Adrenal gland (tissue), 12 donors: ENCODE results near the gene MAP7D1. TPM values are rescaled to one million over a fixed set of nuclear protein-coding genes. Genes with fewer than 3 reads are reported as not detected.

Experiments
- DNase-seq, 7 donors: peaks; one replicate each; pipeline ENCODE4 v3.0.0-alpha.2; 2019 to 2020
- H3K27ac ChIP-seq, 5 donors: fragments of 200-600 bp; sonication (generic) in 4 of 5; 1 replicate in 3 of 5; 2 replicates in 2 of 5; pipeline versions ENCODE4 v1.5.1 to v1.8.0; 2016 to 2020; ENCODE audit warnings: mild to moderate bottlenecking in 1 of 5
- H3K27me3 ChIP-seq: fragments of 200-600 bp; 2 replicates; pipeline ENCODE4 v1.8.0; 2021
- H3K36me3 ChIP-seq, 2 donors: fragments of 200-600 bp; replicated peaks in 1 of 2; 1 replicate in 1 of 2; 2 replicates in 1 of 2; pipeline versions ENCODE4 v1.5.1 to v1.8.0; 2018 to 2022
- H3K4me1 ChIP-seq, 2 donors: fragments of 200-600 bp; replicated peaks in 1 of 2; 1 replicate in 1 of 2; 2 replicates in 1 of 2; pipeline versions ENCODE4 v1.5.1 to v1.8.0; 2018 to 2021
- H3K4me3 ChIP-seq, 4 donors: fragments of 200-600 bp; sonication (generic) in 3 of 4; one replicate each; pipeline ENCODE4 v1.5.1; 2016 to 2018
- H3K9me3 ChIP-seq, 3 donors: fragments of 200-600 bp; sonication (generic) in 1 of 3; replicated peaks in 1 of 3; 1 replicate in 2 of 3; 2 replicates in 1 of 3; pipeline versions ENCODE4 v1.5.1 to v1.8.0; 2016 to 2021
- POLR2A ChIP-seq, 2 donors: fragments of 450-650 bp; IDR thresholded peaks; one replicate each; pipeline ENCODE4 v1.6.1; 2017; ENCODE audit warnings: antibody characterized with exemption in 2 of 2, mild to moderate bottlenecking in 2 of 2, moderate library complexity in 1 of 2
- WGBS, 4 donors: extraction: QIAGEN DNeasy Blood & Tissue Kit in 2 of 4; methylation state at CpG; one replicate each; pipeline versions ENCODE4 v1.1.5 to v1.1.7; 2013 to 2017; 5-methylcytosine and 5-hydroxymethylcytosine counted together
- intact Hi-C, 2 donors: fragments of 100-400 bp; cut with DNase I; formaldehyde crosslinking; loops; one replicate each; pipeline versions ENCODE4 v1.14.1 to v1.15.0; 2022 to 2023
- polyA plus RNA-seq, 3 donors: library from polyadenylated mRNA; stranded (reverse); fragments of 200-250 nt in 2 of 3; fragments of 350-450 nt in 1 of 3; fragmentation: Illumina TruSeq in 1 of 3; extraction: RNeasy Lipid Tissue Mini Kit (QIAGEN cat#74804) in 1 of 3; gene quantifications; one replicate each; pipeline ENCODE4 v1.2.3, GENCODE V29; 2013 to 2014
- total RNA-seq, 9 donors: library from RNA; depleted of rRNA in 4 of 9; stranded (reverse); fragments of >200 nt in 4 of 9; fragments of 120-200 nt in 1 of 9; fragmentation: NEBNext Ultra II Directional in 1 of 9; extraction: Animal tissue kit (Norgen Biotek cat#: 25700) in 1 of 9; gene quantifications; one replicate each; pipeline versions ENCODE4 v1.1.0 to v1.2.4, GENCODE V29; 2013 to 2023
- TF ChIP-seq, protein P1 (sequence below), 6 experiments: fragments of 450-650 bp in 4 of 6; fragments of 200-600 bp in 2 of 6; sonication (generic) in 1 of 6; IDR thresholded peaks; 1 replicate in 5 of 6; 2 replicates in 1 of 6; pipeline versions ENCODE4 v1.5.1 to v1.8.0; 2016 to 2021; ENCODE audit warnings: antibody characterized with exemption in 6 of 6, mild to moderate bottlenecking in 2 of 6, moderate library complexity in 1 of 6
- donor health status: healthy with polysubstance abuse.
- donor health status: Bipolar disorder and iron deficiency.
- donor health status: DM: yes; HTN: yes; CAD: no.
- donor health status: DM: no; HTN: no; CAD: no.
- donor health status: DM: no; HTN: no; CAD: no.
- donor health status: DM: yes; HTN: yes; CAD: no.

Gene MAP7D1
- total and polyA plus RNA-seq, 12 donors = 11.8 to 121 (median 68.3) TPM

DNA sequence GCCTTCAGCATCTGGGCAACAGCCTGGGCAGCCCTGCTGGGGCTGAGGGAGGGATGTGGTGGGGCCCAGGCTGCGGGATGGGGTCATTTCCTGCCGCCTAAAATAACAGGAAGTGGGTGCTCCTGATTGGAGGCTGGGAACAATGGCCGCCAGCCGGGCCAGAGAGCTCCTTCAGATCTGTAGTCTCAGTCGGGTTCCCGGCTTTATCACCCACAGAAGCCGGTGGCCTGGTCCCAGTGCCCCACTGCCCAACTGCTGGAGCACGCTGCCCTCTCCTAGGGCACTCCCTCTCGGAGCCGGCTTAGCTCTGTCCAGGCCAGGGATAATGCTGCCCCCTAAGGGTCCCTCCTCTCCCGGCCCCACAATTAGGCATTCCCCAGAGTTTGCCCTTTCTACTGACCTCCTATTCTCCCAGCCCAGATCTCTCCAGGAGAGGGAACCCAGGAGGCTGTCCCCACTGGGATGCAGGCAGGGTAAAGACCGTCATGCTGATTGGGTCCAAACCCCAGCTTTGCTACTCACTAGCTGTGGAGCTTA lies 5.1 kb downstream of the MAP7D1 start:
- Histone ChIP-seq H3K4me1 (peaks cover 45 to 60% of the 10 kb centered on the region in 2 donors), H3K9me3 (no peaks in the 10 kb centered on the region), H3K36me3 (no peaks in the 10 kb centered on the region), H3K27me3 (no peaks in the 10 kb centered on the region), H3K4me3 (peak overlapping the region in 1 of 4 donors; percentile 30), H3K27ac (peak overlapping the region in 4 of 5 donors; percentile 51 to 78 (median 72))
- peak in 5 of 7 donors; percentile 39 to 78 (median 61) for DNase-seq
- 33 to 52% (median 41%) methylated on average over 4 to 12 of the region's 12 CpGs for WGBS, 4 donors
- TF ChIP-seq POLR2A (IDR thresholded peaks at IDR 0.05) = no peak
- TF ChIP-seq, protein P1, sequence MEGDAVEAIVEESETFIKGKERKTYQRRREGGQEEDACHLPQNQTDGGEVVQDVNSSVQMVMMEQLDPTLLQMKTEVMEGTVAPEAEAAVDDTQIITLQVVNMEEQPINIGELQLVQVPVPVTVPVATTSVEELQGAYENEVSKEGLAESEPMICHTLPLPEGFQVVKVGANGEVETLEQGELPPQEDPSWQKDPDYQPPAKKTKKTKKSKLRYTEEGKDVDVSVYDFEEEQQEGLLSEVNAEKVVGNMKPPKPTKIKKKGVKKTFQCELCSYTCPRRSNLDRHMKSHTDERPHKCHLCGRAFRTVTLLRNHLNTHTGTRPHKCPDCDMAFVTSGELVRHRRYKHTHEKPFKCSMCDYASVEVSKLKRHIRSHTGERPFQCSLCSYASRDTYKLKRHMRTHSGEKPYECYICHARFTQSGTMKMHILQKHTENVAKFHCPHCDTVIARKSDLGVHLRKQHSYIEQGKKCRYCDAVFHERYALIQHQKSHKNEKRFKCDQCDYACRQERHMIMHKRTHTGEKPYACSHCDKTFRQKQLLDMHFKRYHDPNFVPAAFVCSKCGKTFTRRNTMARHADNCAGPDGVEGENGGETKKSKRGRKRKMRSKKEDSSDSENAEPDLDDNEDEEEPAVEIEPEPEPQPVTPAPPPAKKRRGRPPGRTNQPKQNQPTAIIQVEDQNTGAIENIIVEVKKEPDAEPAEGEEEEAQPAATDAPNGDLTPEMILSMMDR (IDR thresholded peaks at IDR 0.05) = no peak
- intact Hi-C loops = no loop called here

DNA sequence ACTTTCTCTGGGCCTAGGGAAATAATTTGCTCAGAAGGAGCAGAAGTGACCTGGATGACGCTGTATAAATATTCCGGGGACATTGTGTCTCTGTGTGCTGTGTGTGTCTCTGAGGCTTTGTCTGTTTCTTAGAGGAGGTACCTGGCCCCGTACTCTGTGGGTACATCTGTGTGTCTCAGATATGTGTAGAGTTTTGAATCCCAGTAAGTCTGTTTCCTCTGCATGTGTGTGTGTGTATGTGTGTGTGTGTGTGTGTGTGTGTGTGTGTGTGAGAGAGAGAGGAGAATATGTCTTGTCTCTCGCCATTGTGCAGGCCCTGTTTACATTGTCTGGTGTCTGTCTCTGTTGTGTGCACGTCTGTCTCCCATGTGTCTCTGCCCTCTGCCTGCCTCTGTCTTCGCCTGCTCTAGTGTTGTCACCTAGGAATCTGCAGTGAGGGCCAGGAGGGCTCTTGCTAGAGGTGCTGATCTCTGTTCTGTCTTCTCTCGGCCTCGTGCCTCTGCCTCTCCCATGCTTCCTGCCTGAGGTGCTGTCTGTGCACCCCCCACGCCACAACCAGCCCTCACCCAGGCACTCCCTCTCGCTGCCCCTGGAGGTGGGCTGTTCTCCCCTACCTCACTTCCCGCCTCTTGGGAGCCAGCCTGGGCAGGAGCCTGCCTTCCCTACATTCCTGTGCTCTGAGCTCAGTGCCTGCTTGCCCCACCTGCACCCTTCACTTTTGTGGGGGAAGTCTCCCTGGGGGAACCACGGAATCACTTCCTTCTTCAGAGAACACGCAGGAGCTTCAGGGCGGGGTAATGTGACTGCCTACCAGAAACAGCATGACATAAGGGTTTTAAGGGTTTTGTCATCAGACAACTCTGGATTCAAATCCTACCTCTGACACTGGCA lies 5.9 kb downstream of the MAP7D1 start:
- peak in 2 of 7 donors; percentile 19 to 34 for DNase-seq
- H3K36me3 ChIP-seq = no peaks in the 10 kb centered on the region
- intact Hi-C loops = no loop called here
- WGBS, 4 donors = 51 to 70% (median 56%) methylated on average over 10 to 14 of the region's 14 CpGs
- H3K27ac ChIP-seq = peak overlapping the region in 3 of 5 donors; percentile 51 to 78 (median 76)
- H3K9me3 ChIP-seq = no peaks in the 10 kb centered on the region
- no peak for TF ChIP-seq POLR2A (IDR thresholded peaks at IDR 0.05)
- TF ChIP-seq, protein P1 (IDR thresholded peaks at IDR 0.05) = no peak
- H3K4me1 ChIP-seq = peaks cover 46 to 64% of the 10 kb centered on the region in 2 donors
- H3K4me3 ChIP-seq = no peak overlapping the region
- H3K27me3 ChIP-seq = no peaks in the 10 kb centered on the region

DNA sequence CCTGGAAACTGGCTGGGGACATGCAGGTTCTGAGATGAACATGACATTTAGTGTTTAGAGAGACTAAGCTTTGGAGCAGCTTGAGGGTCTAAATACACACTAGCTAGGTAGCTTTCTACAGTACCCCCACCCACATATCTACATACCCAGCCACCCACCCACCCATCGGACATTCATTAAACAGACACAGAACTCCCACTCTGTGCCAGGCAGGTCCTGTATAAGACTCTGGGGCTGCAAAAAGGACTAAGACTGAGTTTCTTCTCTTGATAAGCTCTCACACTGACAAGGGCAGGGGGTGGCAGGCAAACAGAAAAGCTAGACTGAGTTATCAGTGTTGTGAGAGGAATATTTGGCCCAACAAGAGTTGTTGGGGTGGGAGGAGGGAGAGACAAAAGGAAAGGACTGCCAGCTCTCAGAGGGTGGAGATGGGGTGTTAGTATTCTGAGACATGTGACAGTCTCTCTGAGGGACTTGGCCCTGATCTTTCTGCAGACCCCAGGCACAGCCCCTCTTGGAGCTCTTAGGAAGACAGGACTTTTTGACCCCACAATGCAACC lies 6.8 kb downstream of the MAP7D1 start:
- Histone ChIP-seq H3K36me3 (peaks cover 0 to 7% of the 10 kb centered on the region in 2 donors), H3K27me3 (no peaks in the 10 kb centered on the region), H3K27ac (peak overlapping the region in 3 of 5 donors; percentile 28 to 78 (median 76)), H3K4me1 (peaks cover 44 to 66% of the 10 kb centered on the region in 2 donors), H3K9me3 (no peaks in the 10 kb centered on the region), H3K4me3 (no peak overlapping the region)
- intact Hi-C loops = no loop called here
- WGBS, 4 donors = 64 to 100% (median 92%) methylated on average over 1 of the region's 1 CpG
- TF ChIP-seq, protein P1 (IDR thresholded peaks at IDR 0.05) = no peak
- TF ChIP-seq POLR2A (IDR thresholded peaks at IDR 0.05) = no peak
- DNase-seq = no peak

DNA sequence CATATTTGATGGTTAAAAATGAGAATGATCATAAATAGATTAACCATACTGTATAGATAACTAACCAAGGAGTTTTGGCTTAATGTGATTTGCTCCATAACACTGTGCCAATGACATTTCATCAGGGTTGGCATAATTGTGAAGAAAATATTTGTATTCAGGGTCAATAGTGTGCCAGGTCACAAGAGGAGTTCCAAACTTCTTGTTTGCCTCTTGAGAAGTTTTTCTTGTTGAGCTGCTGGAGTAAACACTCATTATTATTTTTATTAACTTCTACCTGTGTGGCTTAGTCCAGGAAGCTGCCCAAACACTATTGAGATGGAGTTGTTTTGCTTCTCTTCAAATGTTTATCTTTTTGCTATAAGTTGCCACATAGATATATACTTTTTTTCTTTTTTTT lies 7.5 kb downstream of the MAP7D1 start:
- intact Hi-C loops = no loop called here
- H3K9me3 ChIP-seq = no peaks in the 10 kb centered on the region
- no peak for DNase-seq
- no peak overlapping the region for H3K4me3 ChIP-seq
- TF ChIP-seq, protein P1 (IDR thresholded peaks at IDR 0.05) = no peak
- no peak for TF ChIP-seq POLR2A (IDR thresholded peaks at IDR 0.05)
- no peaks in the 10 kb centered on the region for H3K27me3 ChIP-seq
- peaks cover 38 to 60% of the 10 kb centered on the region in 2 donors for H3K4me1 ChIP-seq
- peaks cover 0 to 9% of the 10 kb centered on the region in 2 donors for H3K36me3 ChIP-seq
- no peak overlapping the region for H3K27ac ChIP-seq
